ENCODE measurements around the gene KIAA1549. TPM values are rescaled to one million over a fixed set of nuclear protein-coding genes. Genes with fewer than 3 reads are reported as not detected.

Gene KIAA1549
- total and polyA plus RNA-seq, 2 of the 8 experiments (the other 6 are each of a cell fraction or from before 2014, with no cell fraction given), result 6.5 to 17.3 TPM

DNA sequence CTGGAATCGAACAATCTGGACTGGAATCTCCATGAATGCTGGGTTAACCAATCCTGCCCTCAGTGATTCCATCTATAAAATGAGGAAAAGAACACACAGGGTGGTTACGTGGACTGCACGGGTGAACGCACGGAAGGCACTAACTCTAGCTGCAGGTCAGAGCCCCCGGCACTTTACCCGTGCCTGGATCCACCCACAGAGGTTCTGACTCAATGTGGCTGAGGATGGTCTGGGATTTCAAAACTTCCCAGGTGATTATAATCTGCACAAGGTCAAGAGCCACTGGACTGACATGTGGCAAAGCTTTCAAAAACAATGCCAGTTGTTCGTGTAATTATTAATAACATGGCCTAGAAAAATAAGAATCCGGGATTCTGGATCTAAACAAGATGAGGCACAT, 29.2 kb downstream of the KIAA1549 start:
- H4K8ac ChIP-seq (ENCODE audit: extremely low read depth, insufficient read depth, low read length), result no peak overlapping the region
- POLR2A ChIA-PET (ENCODE audit: partially characterized antibody), result no interaction called here

More for the DNA sequence above, 29.2 kb downstream of the KIAA1549 start:
- Histone ChIP-seq H3K4me2 (ENCODE audit: insufficient read depth in 1 of 2, low read depth in 2 of 2, low read length in 2 of 2) (no peak overlapping the region), H3K56ac (replicated peaks; ENCODE audit: insufficient read length, low read depth, low read length) (no peak overlapping the region), H3K23ac (ENCODE audit: insufficient read length) (no peak overlapping the region), H2BK20ac (ENCODE audit: low read length) (no peak overlapping the region), H4K5ac (ENCODE audit: insufficient read length, low read depth, low read length) (no peak overlapping the region), H2AK5ac (ENCODE audit: low read depth, low read length) (no peak overlapping the region), H2BK12ac (ENCODE audit: low read depth, low read length) (no peak overlapping the region), H4K91ac (replicated peaks; ENCODE audit: insufficient read length, low read length) (no peak overlapping the region), H3K79me1 (ENCODE audit: low read depth, low read length) (peaks cover 13% of the 10 kb centered on the region), H2AFZ (ENCODE audit: low read length) (no peak overlapping the region), H2BK5ac (ENCODE audit: low read depth, low read length) (no peak overlapping the region), H3K79me2 (ENCODE audit: control insufficient read depth in 1 of 2, insufficient read depth in 2 of 2, low read length in 2 of 2) (peaks cover 4 to 56% of the 10 kb centered on the region in 2 experiments; a peak in 3 of 4 replicates), H3K4ac (replicated peaks; ENCODE audit: insufficient read length, low read depth, low read length) (no peak overlapping the region), H3K4me1 (replicated peaks in 1 of 4; ENCODE audit: control insufficient read depth in 3 of 4, insufficient read depth in 4 of 4, low read length in 3 of 4) (peaks cover 0 to 4% (median 0%) of the 10 kb centered on the region in 4 experiments; a peak in 3 of 7 replicates), H3K9me3 (ENCODE audit: insufficient read depth in 2 of 2, low read depth in 1 of 2, low read length in 1 of 2) (no peaks in the 10 kb centered on the region), H3K23me2 (ENCODE audit: low read depth, low read length) (no peaks in the 10 kb centered on the region), H3K36me3 (ENCODE audit: control insufficient read depth in 2 of 4, insufficient read depth in 4 of 4, low read length in 3 of 4) (no peaks in the 10 kb centered on the region), H4K20me1 (replicated peaks in 1 of 2; ENCODE audit: control insufficient read depth in 1 of 2, insufficient read depth in 2 of 2, low read length in 2 of 2) (peaks cover 2 to 4% of the 10 kb centered on the region in 2 experiments), H3K18ac (ENCODE audit: extremely low read depth, low read length) (no peak overlapping the region), H3K14ac (ENCODE audit: insufficient read length) (no peak overlapping the region), H3K27me3 (replicated peaks in 1 of 4; ENCODE audit: control insufficient read depth in 3 of 4, extremely low read depth in 1 of 4, insufficient read depth in 3 of 4, low read length in 3 of 4) (no peaks in the 10 kb centered on the region), H3K27ac (ENCODE audit: low read depth, low read length) (no peak overlapping the region), H2BK15ac (ENCODE audit: low read length) (no peak overlapping the region), H3K9ac (replicated peaks in 1 of 4; ENCODE audit: extremely low read depth in 1 of 4, low read depth in 3 of 4, low read length in 3 of 4) (no peak overlapping the region), H3K4me3 (ENCODE audit: extremely low read depth in 1 of 4, insufficient read depth in 2 of 4, low read depth in 3 of 4, low read length in 4 of 4) (no peak overlapping the region), H2BK120ac (replicated peaks; ENCODE audit: low read depth, low read length) (no peak overlapping the region)
- CTCF ChIA-PET (ENCODE audit: partially characterized antibody), result no interaction called here
- DNase-seq (ENCODE audit: low read depth in 1 of 2, low spot score in 2 of 2) (no peak), FAIRE-seq (no peak)
- 89% methylated on average over 9 of the region's 9 CpGs; no CpG with 5 or more reads in 1 of the 2 experiments for WGBS, 2 experiments (ENCODE audit: extremely low coverage in 1 of 2, insufficient coverage in 1 of 2, insufficient read length in 1 of 2, insufficient replicate concordance in 2 of 2, low coverage in 1 of 2, low lambda C conversion rate in 2 of 2, missing lambda C conversion rate in 1 of 2)
- TF ChIP-seq NRF1 (IDR thresholded peaks at IDR 0.05; ENCODE audit: low read depth, low read length) (no peak), KDM4A (IDR thresholded peaks at IDR 0.05; ENCODE audit: low read depth, low read length, severe bottlenecking) (no peak), BCL11A (IDR thresholded peaks at IDR 0.05; ENCODE audit: low read depth in 2 of 2, low read length in 2 of 2) (no peak), PHF8 (conservative IDR thresholded peaks at IDR 0.05; ENCODE audit: low read depth, low read length) (no peak), EZH2 (IDR thresholded peaks at IDR 0.05; ENCODE audit: low read depth, low read length, severe bottlenecking) (no peak), SAP30 (IDR thresholded peaks at IDR 0.05; ENCODE audit: insufficient read depth, insufficient replicate concordance, low read length) (no peak), SUZ12 (IDR thresholded peaks at IDR 0.05; ENCODE audit: low read length) (no peak), CTBP2 (IDR thresholded peaks at IDR 0.05; ENCODE audit: borderline replicate concordance, insufficient read depth, insufficient read length, low read length) (no peak)

Data from H1 (cell line).